H1 (cell line): ENCODE data around the gene CRYBG1. TPM values are rescaled to one million over a fixed set of nuclear protein-coding genes. Genes with fewer than 3 reads are reported as not detected.

Experiments
- CHD1 ChIP-seq: IDR thresholded peaks from 2 replicates; pipeline ENCODE4 v1.6.1; 2012; ENCODE audit warnings: low read depth, low read length, improper control_type of control experiment
- CHD2 ChIP-seq: IDR thresholded peaks from 2 replicates; pipeline ENCODE4 v1.6.1; 2012; ENCODE audit warnings: low read length, improper control_type of control experiment
- EGR1 ChIP-seq: IDR thresholded peaks from 2 replicates; pipeline ENCODE4 v1.6.1; 2011; ENCODE audit warnings: low read depth, low read length, borderline replicate concordance
- HDAC2 ChIP-seq, 2 experiments: fragments of 300-600 bp in 1 of 2; sonication (generic) in 1 of 2; IDR thresholded peaks; 2 replicates each; pipeline ENCODE4 v1.6.1; 2011 to 2012; ENCODE audit warnings: low read depth in 2 of 2, low read length in 2 of 2, mild to moderate bottlenecking in 2 of 2, moderate library complexity in 2 of 2, borderline replicate concordance in 1 of 2, inconsistent platforms in 1 of 2
- JUND ChIP-seq: IDR thresholded peaks from 2 replicates; pipeline ENCODE4 v1.6.1; 2011; ENCODE audit warnings: mild to moderate bottlenecking, improper control_type of control experiment, low read length
- POLR2AphosphoS5 ChIP-seq: IDR thresholded peaks from 2 replicates; pipeline ENCODE4 v1.6.1; 2011; ENCODE audit warnings: low read depth, low read length
- RNF2 ChIP-seq: fragments of 200-900, 300-1000 bp; sonication (generic); IDR thresholded peaks from 2 replicates; pipeline ENCODE4 v1.7.1; 2016; ENCODE audit warnings: borderline replicate concordance, low read depth, mild to moderate bottlenecking, antibody characterized with exemption, low read length; ENCODE audit not compliant: poor library complexity, severe bottlenecking; ENCODE audit errors: missing control alignments
- TAF1 ChIP-seq: IDR thresholded peaks from 2 replicates; pipeline ENCODE4 v1.6.1; 2011; ENCODE audit warnings: mild to moderate bottlenecking, low read depth, low read length
- ZNF274 ChIP-seq: IDR thresholded peaks from 2 replicates; pipeline ENCODE4 v1.7.0; 2012; ENCODE audit warnings: low read length, borderline replicate concordance; ENCODE audit errors: extremely low read depth
- polyA plus RNA-seq, 7 experiments: library from polyadenylated mRNA; depleted of rRNA in 3 of 7; stranded (reverse) in 5 of 7; unstranded in 2 of 7; fragments of >200 nt in 5 of 7; fragments of 200-250 nt in 2 of 7; gene quantifications; 1 replicate in 5 of 7; 2 replicates in 1 of 7; 4 replicates in 1 of 7; pipeline versions ENCODE4 v1.2.1 to v1.2.3, GENCODE V29; 2011 to 2013; ENCODE audit warnings: missing spikeins in 2 of 7, mixed read lengths in 2 of 7
- total RNA-seq: library from RNA; stranded (reverse); fragmentation: NEBNext Ultra II Directional; extraction: Animal tissue kit (Norgen Biotek cat#: 25700); gene quantifications from 2 replicates; pipeline ENCODE4 v1.2.1, GENCODE V29; 2021
- TF ChIP-seq, protein P1 (sequence below): IDR thresholded peaks from 2 replicates; pipeline ENCODE4 v1.6.1; 2012; ENCODE audit warnings: inconsistent platforms

The CRYBG1 gene
- total and polyA plus RNA-seq, 2 of the 8 experiments (the other 6 are each of a cell fraction or from before 2014, with no cell fraction given), result 2.2 to 11.6 TPM

DNA sequence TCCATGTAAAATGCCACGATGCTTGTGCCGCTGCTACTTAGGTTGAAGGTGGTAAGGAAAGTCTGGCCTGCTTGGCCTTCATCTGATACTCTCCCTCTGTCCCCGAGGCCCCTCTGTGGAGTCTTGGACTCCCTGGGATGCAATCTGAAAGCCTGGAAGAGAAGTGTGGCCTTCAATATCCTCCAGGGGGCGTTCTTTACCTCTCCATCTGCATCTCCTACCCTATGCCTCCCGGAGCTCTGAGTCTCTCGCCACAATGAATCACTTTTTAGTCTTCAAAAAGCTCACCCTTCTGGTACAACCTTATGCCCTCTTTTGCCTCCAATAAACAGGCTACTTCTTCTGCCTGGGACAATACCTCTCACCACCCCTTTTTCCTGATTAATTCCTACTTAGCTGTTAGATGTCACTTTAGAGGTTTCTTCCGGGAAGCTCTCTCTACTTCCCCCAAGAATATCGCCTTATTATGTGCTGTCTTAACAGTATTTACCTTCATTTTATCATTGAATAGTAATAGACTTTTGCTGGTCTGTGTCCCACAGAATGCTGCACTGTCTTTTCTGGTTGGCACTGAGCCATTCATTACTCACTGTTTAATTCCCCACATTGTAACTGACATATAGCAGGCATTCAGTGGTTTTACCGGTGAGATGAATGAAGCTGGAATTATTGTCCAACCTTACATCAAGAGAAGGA is 21.0 kb upstream of the CRYBG1 start (continued):
- no peak for TF ChIP-seq HDAC2 (IDR thresholded peaks at IDR 0.05; ENCODE audit: borderline replicate concordance in 1 of 2, low read depth in 2 of 2, low read length in 2 of 2)
- no peak for TF ChIP-seq RNF2
- no peak for TF ChIP-seq CHD2
- TF ChIP-seq EGR1, result no peak
- TF ChIP-seq TAF1, result no peak
- TF ChIP-seq CHD1, result no peak
- TF ChIP-seq, protein P1, sequence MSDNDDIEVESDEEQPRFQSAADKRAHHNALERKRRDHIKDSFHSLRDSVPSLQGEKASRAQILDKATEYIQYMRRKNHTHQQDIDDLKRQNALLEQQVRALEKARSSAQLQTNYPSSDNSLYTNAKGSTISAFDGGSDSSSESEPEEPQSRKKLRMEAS, result no peak
- TF ChIP-seq JUND, result no peak
- no peak for TF ChIP-seq ZNF274
- no peak for TF ChIP-seq POLR2AphosphoS5
